Caco-2 (cell line): ENCODE measurements around the gene YBX1. TPM values are rescaled to one million over a fixed set of nuclear protein-coding genes. Genes with fewer than 3 reads are reported as not detected.

Source experiments
- BruUV-seq: library from RNA; stranded (reverse); fragments of 400-500 nt; replicated peaks from 2 replicates; lab custom pipeline; 2021; lab: Mats Ljungman, UMichigan
- CTCF ChIA-PET: fragments of 300-600 bp; sonication (Branson Sonifier 250); formaldehyde crosslinking; loops from one replicate; lab custom pipeline; 2022; ENCODE audit warnings: antibody characterized with exemption; lab: Charles Lee
- POLR2A ChIA-PET: fragments of 300-600 bp; sonication (Branson Sonifier 250); formaldehyde crosslinking; loops from one replicate; lab custom pipeline; 2022; ENCODE audit warnings: antibody characterized with exemption; lab: Charles Lee
- DNase-seq, 2 experiments: peaks; one replicate each; pipeline versions ENCODE4 v3.0.0 to v3.0.0-alpha.2; 2020 to 2022
- H3K27me3 ChIP-seq: replicated peaks from 2 replicates; pipeline ENCODE4 v1.6.0; 2011; ENCODE audit warnings: low read length; ENCODE audit not compliant: control insufficient read depth, insufficient read depth
- H3K36me3 ChIP-seq: 2 replicates; pipeline ENCODE4 v1.5.1; 2011; ENCODE audit warnings: low read length; ENCODE audit not compliant: control insufficient read depth, insufficient read depth
- H3K4me1 ChIP-seq: fragments of 250-450 bp; sonication (Bioruptor Pico); 2 replicates; pipeline ENCODE4 v1.5.1; 2020; ENCODE audit warnings: mild to moderate bottlenecking
- H3K4me3 ChIP-seq: 2 replicates; pipeline ENCODE4 v1.5.1; 2011; ENCODE audit warnings: low read depth, mild to moderate bottlenecking, control low read depth, low read length
- H3K9me3 ChIP-seq: fragments of 250-450 bp; sonication (Bioruptor Pico); 2 replicates; pipeline ENCODE4 v1.5.1; 2020; ENCODE audit warnings: mild to moderate bottlenecking, moderate library complexity
- H3K27ac Mint-ChIP-seq: one replicate; pipeline ENCODE4 v1.8.0; 2022; ENCODE audit warnings: mixed read lengths; ENCODE audit not compliant: unreplicated experiment
- H3K27me3 Mint-ChIP-seq: one replicate; pipeline ENCODE4 v1.8.0; 2022; ENCODE audit warnings: mixed read lengths; ENCODE audit not compliant: insufficient read depth, unreplicated experiment
- H3K36me3 Mint-ChIP-seq: one replicate; pipeline ENCODE4 v1.8.0; 2022; ENCODE audit warnings: mild to moderate bottlenecking, mixed read lengths; ENCODE audit not compliant: insufficient read depth, unreplicated experiment
- H3K4me1 Mint-ChIP-seq: one replicate; pipeline ENCODE4 v1.8.0; 2022; ENCODE audit warnings: low read depth, mixed read lengths; ENCODE audit not compliant: unreplicated experiment
- H3K4me3 Mint-ChIP-seq: one replicate; pipeline ENCODE4 v1.8.0; 2022; ENCODE audit warnings: mild to moderate bottlenecking, moderate library complexity, mixed read lengths; ENCODE audit not compliant: unreplicated experiment
- H3K9me3 Mint-ChIP-seq: one replicate; pipeline ENCODE4 v1.8.0; 2022; ENCODE audit warnings: mixed read lengths; ENCODE audit not compliant: unreplicated experiment
- CTCF ChIP-seq, 2 experiments: fragments of 200-600 bp in 1 of 2; IDR thresholded peaks; 1 replicate in 1 of 2; 2 replicates in 1 of 2; pipeline versions ENCODE4 v1.5.1 to v1.8.0; 2011 to 2022; ENCODE audit warnings: antibody characterized with exemption in 1 of 2, control low read depth in 1 of 2, inconsistent platforms in 1 of 2, low read depth in 1 of 2, low read length in 1 of 2, mild to moderate bottlenecking in 1 of 2, moderate library complexity in 1 of 2; ENCODE audit not compliant: insufficient read depth in 1 of 2, severe bottlenecking in 1 of 2, unreplicated experiment in 1 of 2
- intact Hi-C: fragments of 100-400 bp; cut with micrococcal nuclease; formaldehyde crosslinking; loops from one replicate; pipeline ENCODE4 v1.10.0; 2022; ENCODE audit not compliant: unreplicated experiment
- total RNA-seq: library from RNA; stranded (reverse); gene quantifications from 2 replicates; pipeline ENCODE4 v1.2.3, GENCODE V29; 2022

The YBX1 gene
- total RNA-seq, 1 experiment from 2014 or later, result 567 TPM

- peaks cover 6% of the 10 kb centered on the region for H3K4me1 Mint-ChIP-seq
- intact Hi-C loops, result no loop called here
- CTCF ChIA-PET, result no interaction called here
Measured at GRCh38 chr1:42657201-42657600, 25.0 kb upstream of the YBX1 start.

DNA sequence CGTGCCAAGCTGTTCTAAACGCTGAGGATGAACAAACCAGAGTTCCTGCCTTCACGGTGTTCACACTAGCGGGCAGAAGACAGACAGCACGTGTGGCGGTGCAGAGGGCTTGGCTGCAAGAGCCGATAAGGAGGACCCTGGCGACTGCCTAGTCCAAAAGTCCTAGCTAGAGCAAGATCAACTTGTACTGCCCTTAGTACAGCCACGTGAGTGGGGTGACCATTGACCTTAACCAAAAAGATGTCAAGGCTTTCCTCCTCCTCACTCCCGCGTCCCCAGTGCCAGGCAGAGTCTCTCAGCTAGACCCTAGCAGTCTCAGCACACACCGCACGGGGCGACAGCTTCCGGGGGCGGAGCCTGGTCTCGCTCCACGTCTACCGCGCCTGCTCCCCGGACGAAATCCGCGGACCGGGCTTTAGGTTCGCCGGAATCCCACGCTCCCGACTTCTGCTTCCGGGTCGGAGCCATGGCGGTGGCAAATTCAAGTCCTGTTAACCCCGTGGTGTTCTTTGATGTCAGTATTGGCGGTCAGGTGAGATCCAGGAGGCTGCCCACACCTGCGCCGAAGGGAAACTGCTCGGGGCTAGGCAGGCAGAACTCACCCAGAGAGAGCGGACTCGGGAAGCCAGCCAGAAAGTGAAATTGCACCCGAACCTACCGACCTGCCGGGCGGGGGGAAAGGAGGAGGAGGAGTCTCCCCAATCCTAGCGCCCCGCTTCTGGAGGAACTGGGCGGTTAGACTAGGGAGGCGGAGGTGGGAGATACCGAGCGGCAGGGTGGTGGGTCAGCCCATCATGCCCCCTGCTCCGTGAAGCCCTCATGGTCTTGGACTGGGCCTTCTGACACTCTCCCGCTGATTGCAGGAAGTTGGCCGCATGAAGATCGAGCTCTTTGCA is 24.0 kb upstream of the YBX1 start, which contains the start of gene PPIH:
TSS of gene PPIH (plus strand) at position 443 of the 896 bp plus-strand sequence. CDS start at position 467, 24 bp downstream.
- no peak for TF ChIP-seq CTCF (IDR thresholded peaks at IDR 0.05; ENCODE audit: insufficient read depth in 1 of 2, low read depth in 1 of 2, low read length in 1 of 2, severe bottlenecking in 1 of 2, unreplicated experiment in 1 of 2)
- H3K36me3 Mint-ChIP-seq, result peaks cover 24% of the 10 kb centered on the region
- ChIA-PET POLR2A (interaction anchor here (0.6 to 1.4 kb wide), 6 partner anchors 12 to 1161 kb away, joined by 3 to 17 read pairs (median 4); partner anchors contain the start of genes C1orf50, P3H1 and YBX1), CTCF (interaction anchor here (0.5 to 0.7 kb wide), 4 partner anchors 10 to 485 kb away, joined by 3 to 6 read pairs (median 4); partner anchors contain the start of gene YBX1)
- H3K27me3 Mint-ChIP-seq, result no peaks in the 10 kb centered on the region
- Histone ChIP-seq H3K36me3 (0 out of 2 replicates have a peak, but pooled peaks cover 1% of the 10 kb centered on the region), H3K4me1 (peaks cover 4% of the 10 kb centered on the region; the same call in 1 of the 2 replicates), H3K27me3 (no peaks in the 10 kb centered on the region), H3K9me3 (no peaks in the 10 kb centered on the region), H3K4me3 (peak within 1 kb of the TSS; percentile 88)
- TSS peak; percentile 52 for BruUV-seq
- peak within 1 kb of the TSS; percentile 99 for H3K4me3 Mint-ChIP-seq
- H3K9me3 Mint-ChIP-seq, result no peaks in the 10 kb centered on the region
- H3K27ac Mint-ChIP-seq, result peak within 1 kb of the TSS; percentile 93
- DNase-seq, result peak; percentile 93
- intact Hi-C loops, result loop anchor here (1.0 kb wide), 1 partner anchor 24 kb away; the partner anchor contains the start of gene YBX1
- peaks cover 6% of the 10 kb centered on the region for H3K4me1 Mint-ChIP-seq

More at GRCh38 chr1:42657201-42657600, 25.0 kb upstream of the YBX1 start:
- Histone ChIP-seq H3K4me3 (peak overlapping the region; percentile 88), H3K27me3 (no peaks in the 10 kb centered on the region), H3K9me3 (no peaks in the 10 kb centered on the region), H3K36me3 (0 out of 2 replicates have a peak, but pooled peaks cover 1% of the 10 kb centered on the region), H3K4me1 (peaks cover 4% of the 10 kb centered on the region; the same call in 1 of the 2 replicates)
- no peak for DNase-seq
- H3K9me3 Mint-ChIP-seq, result no peaks in the 10 kb centered on the region
- H3K27ac Mint-ChIP-seq, result peak overlapping the region; percentile 93
- TF ChIP-seq CTCF (IDR thresholded peaks at IDR 0.05; ENCODE audit: insufficient read depth in 1 of 2, low read depth in 1 of 2, low read length in 1 of 2, severe bottlenecking in 1 of 2, unreplicated experiment in 1 of 2), result no peak
- no peaks in the 10 kb centered on the region for H3K27me3 Mint-ChIP-seq
- no TSS peak for BruUV-seq
- POLR2A ChIA-PET, result interaction anchor here (0.9 to 1.4 kb wide), 3 partner anchors 13 to 110 kb away, joined by 4 to 17 read pairs (median 6); partner anchors contain the start of genes C1orf50, P3H1 and YBX1
- H3K4me3 Mint-ChIP-seq, result peak overlapping the region; percentile 99
- peaks cover 24% of the 10 kb centered on the region for H3K36me3 Mint-ChIP-seq

- intact Hi-C loops, result loop anchor here (1.0 kb wide), 1 partner anchor 23 kb away; the partner anchor contains the start of gene YBX1
- BruUV-seq, result no TSS peak
- peaks cover 6% of the 10 kb centered on the region for H3K4me1 Mint-ChIP-seq
Measured at GRCh38 chr1:42658877-42659337, 23.3 kb upstream of the YBX1 start.

More at GRCh38 chr1:42658877-42659337, 23.3 kb upstream of the YBX1 start:
- Mint-ChIP-seq H3K9me3 (no peaks in the 10 kb centered on the region), H3K4me3 (peak overlapping the region; percentile 99), H3K36me3 (peaks cover 30% of the 10 kb centered on the region), H3K27me3 (no peaks in the 10 kb centered on the region), H3K27ac (peak overlapping the region; percentile 93)
- Histone ChIP-seq H3K9me3 (no peaks in the 10 kb centered on the region), H3K4me3 (peak overlapping the region; percentile 88), H3K4me1 (peaks cover 4% of the 10 kb centered on the region; the same call in 1 of the 2 replicates), H3K36me3 (0 out of 2 replicates have a peak, but pooled peaks cover 1% of the 10 kb centered on the region), H3K27me3 (no peaks in the 10 kb centered on the region)
- ChIA-PET POLR2A (interaction anchor here (0.6 to 1.4 kb wide), 2 partner anchors 24 to 108 kb away, joined by 3 to 17 read pairs; partner anchors contain the start of genes C1orf50, P3H1 and YBX1), CTCF (interaction anchor here (0.5 to 0.7 kb wide), 2 partner anchors 23 to 72 kb away, joined by 4 to 6 read pairs; partner anchors contain the start of gene YBX1)
- TF ChIP-seq CTCF (IDR thresholded peaks at IDR 0.05; ENCODE audit: insufficient read depth in 1 of 2, low read depth in 1 of 2, low read length in 1 of 2, severe bottlenecking in 1 of 2, unreplicated experiment in 1 of 2), result no peak
- DNase-seq, result no peak
